GM19025 (cell line): Measurements from ENCODE around the gene THOC1.

Experiments used
- ATAC-seq: cut with Tn5 transposase; IDR thresholded peaks from one replicate; pipeline ENCODE4 v1.9.1; 2021; ENCODE audit warnings: mild to moderate bottlenecking, low read depth, moderate library complexity; ENCODE audit not compliant: unreplicated experiment

THOC1 gene

GRCh38 chr18:286515-287310 is 18.9 kb upstream of the THOC1 start:
- no peak for ATAC-seq

GRCh38 chr18:285817-286216 is 18.0 kb upstream of the THOC1 start:
- no peak for ATAC-seq

GRCh38 chr18:275486-275885 is 7.6 kb upstream of the THOC1 start:
- ATAC-seq = no peak

- ATAC-seq = no peak
These were observed 6.5 kb upstream of the THOC1 start for GRCh38 chr18:274313-274712.

GRCh38 chr18:273525-273924 is 5.7 kb upstream of the THOC1 start:
- no peak for ATAC-seq

GRCh38 chr18:272650-273049 is 4.8 kb upstream of the THOC1 start:
- no peak for ATAC-seq

- no peak for ATAC-seq
These were observed 1.7 kb upstream of the THOC1 start for GRCh38 chr18:269480-270095.

- no peak for ATAC-seq
These were observed 513 bp downstream of the THOC1 start for GRCh38 chr18:267380-267687.

- no peak for ATAC-seq
These were observed 6.3 kb downstream of the THOC1 start for GRCh38 chr18:261398-262073.

GRCh38 chr18:260547-260946 is 7.3 kb downstream of the THOC1 start:
- no peak for ATAC-seq

- no peak for ATAC-seq
These were observed 12.7 kb downstream of the THOC1 start for GRCh38 chr18:255171-255570.

- no peak for ATAC-seq
These were observed 14.7 kb downstream of the THOC1 start for GRCh38 chr18:253121-253520.

- no peak for ATAC-seq
These were observed 16.3 kb downstream of the THOC1 start for GRCh38 chr18:251572-251971.

GRCh38 chr18:250685-251084 is 17.2 kb downstream of the THOC1 start:
- ATAC-seq = no peak

GRCh38 chr18:248053-248452 is 19.8 kb downstream of the THOC1 start:
- ATAC-seq = no peak

- ATAC-seq = no peak
These were observed 22.5 kb downstream of the THOC1 start for GRCh38 chr18:245282-245847.

GRCh38 chr18:240175-240574 is 27.7 kb downstream of the THOC1 start:
- no peak for ATAC-seq

GRCh38 chr18:231563-231962 is 36.3 kb downstream of the THOC1 start:
- ATAC-seq = no peak

GRCh38 chr18:228586-228985 is 39.3 kb downstream of the THOC1 start:
- no peak for ATAC-seq

GRCh38 chr18:227902-228301 is 39.9 kb downstream of the THOC1 start:
- ATAC-seq = no peak

- no peak for ATAC-seq
These were observed 40.5 kb downstream of the THOC1 start for GRCh38 chr18:227374-227773.

GRCh38 chr18:225745-226144 is 42.1 kb downstream of the THOC1 start:
- no peak for ATAC-seq
